Epithelial cell of prostate (primary cell): ENCODE data around the gene LDB2.
"Not testable (repeated sequence)": the region's sequence is repeated elsewhere in the genome, so short reads cannot be mapped to it uniquely, and the experiment has no call there.

Experiments
- DNase-seq: peaks from one replicate; pipeline ENCODE4 v3.0.0-alpha.2; 2011; ENCODE audit warnings: low read depth, low spot score
- H3K27ac ChIP-seq: fragments of 450-650 bp; 2 replicates; pipeline ENCODE4 v1.5.1; 2017; ENCODE audit warnings: mild to moderate bottlenecking

The LDB2 gene

GRCh38 chr4:16582526-16582925 lies 315.9 kb downstream of the LDB2 start:
- no peak overlapping the region for H3K27ac ChIP-seq
- DNase-seq: no peak

- DNase-seq: no peak
- no peak overlapping the region for H3K27ac ChIP-seq
These were observed 316.4 kb downstream of the LDB2 start for GRCh38 chr4:16582036-16582435.

GRCh38 chr4:16581117-16581516 lies 317.3 kb downstream of the LDB2 start:
- no peak for DNase-seq
- H3K27ac ChIP-seq: no peak overlapping the region

- no peak for DNase-seq
- H3K27ac ChIP-seq: no peak overlapping the region
These were observed 317.9 kb downstream of the LDB2 start for GRCh38 chr4:16580514-16580913.

- H3K27ac ChIP-seq: no peak overlapping the region
- DNase-seq: no peak
These were observed 318.6 kb downstream of the LDB2 start for GRCh38 chr4:16579866-16580265.

- no peak for DNase-seq
These were observed 321.3 kb downstream of the LDB2 start for GRCh38 chr4:16577177-16577576.

GRCh38 chr4:16574981-16575380 lies 323.5 kb downstream of the LDB2 start:
- H3K27ac ChIP-seq: no peak overlapping the region
- DNase-seq: no peak

More at GRCh38 chr4:16577177-16577576, 321.3 kb downstream of the LDB2 start:
- H3K27ac ChIP-seq: no peak overlapping the region

GRCh38 chr4:16573739-16574138 lies 324.7 kb downstream of the LDB2 start:
- no peak overlapping the region for H3K27ac ChIP-seq
- no peak for DNase-seq

- H3K27ac ChIP-seq: no peak overlapping the region
- DNase-seq: no peak
These were observed 325.2 kb downstream of the LDB2 start for GRCh38 chr4:16573206-16573605.

- no peak overlapping the region for H3K27ac ChIP-seq
- no peak for DNase-seq
These were observed 325.8 kb downstream of the LDB2 start for GRCh38 chr4:16572631-16573030.

- no peak for DNase-seq
- no peak overlapping the region for H3K27ac ChIP-seq
These were observed 326.3 kb downstream of the LDB2 start for GRCh38 chr4:16572161-16572560.

- DNase-seq: no peak
- H3K27ac ChIP-seq: no peak overlapping the region
These were observed 328.7 kb downstream of the LDB2 start for GRCh38 chr4:16569790-16570189.

- DNase-seq, H3K27ac ChIP-seq: not testable (repeated sequence)
These were observed 341.1 kb downstream of the LDB2 start for GRCh38 chr4:16557316-16557715.

- DNase-seq: no peak
These were observed 343.3 kb downstream of the LDB2 start for GRCh38 chr4:16555156-16555555.

GRCh38 chr4:16550531-16550930 lies 347.9 kb downstream of the LDB2 start:
- DNase-seq: no peak
- H3K27ac ChIP-seq: no peak overlapping the region

More at GRCh38 chr4:16555156-16555555, 343.3 kb downstream of the LDB2 start:
- no peak overlapping the region for H3K27ac ChIP-seq

GRCh38 chr4:16545656-16546055 lies 352.8 kb downstream of the LDB2 start:
- H3K27ac ChIP-seq: no peak overlapping the region
- no peak for DNase-seq

- no peak overlapping the region for H3K27ac ChIP-seq
- DNase-seq: no peak
These were observed 353.6 kb downstream of the LDB2 start for GRCh38 chr4:16544869-16545268.

GRCh38 chr4:16544251-16544721 lies 354.2 kb downstream of the LDB2 start:
- DNase-seq: no peak
- no peak overlapping the region for H3K27ac ChIP-seq

- DNase-seq: no peak
These were observed 360.5 kb downstream of the LDB2 start for GRCh38 chr4:16537926-16538325.

GRCh38 chr4:16532240-16532970 lies 366.0 kb downstream of the LDB2 start:
- peak; percentile 2 for DNase-seq
- H3K27ac ChIP-seq: no peak overlapping the region

More at GRCh38 chr4:16537926-16538325, 360.5 kb downstream of the LDB2 start:
- no peak overlapping the region for H3K27ac ChIP-seq

GRCh38 chr4:16530688-16531635 lies 367.5 kb downstream of the LDB2 start:
- no peak for DNase-seq
- H3K27ac ChIP-seq: no peak overlapping the region
